AG04450 (cell line): Measurements from ENCODE around the gene PCDHGA8. TPM values are rescaled to one million over a fixed set of nuclear protein-coding genes. Genes with fewer than 3 reads are reported as not detected.
"Not testable (repeated sequence)": the region's sequence is repeated elsewhere in the genome, so short reads cannot be mapped to it uniquely, and the experiment has no call there.

Experiments
- CTCF ChIA-PET: fragments of 300-600, 350-600 bp; formaldehyde crosslinking; extraction: SDS; loops from one replicate; lab custom pipeline; 2022; ENCODE audit warnings: antibody characterized with exemption, inconsistent platforms; lab: Charles Lee
- POLR2A ChIA-PET: fragments of 350-600 bp; formaldehyde crosslinking; extraction: SDS; loops from one replicate; lab custom pipeline; 2021; ENCODE audit warnings: antibody characterized with exemption, inconsistent platforms; lab: Yijun Ruan, JAX
- DNase-seq: peaks from one replicate; pipeline ENCODE4 v3.0.0-alpha.2; 2011; ENCODE audit warnings: low read depth, low spot score
- H3K27ac ChIP-seq: one replicate; pipeline ENCODE4 v1.5.1; 2012; ENCODE audit warnings: low read depth, low read length, control low read depth
- H3K27me3 ChIP-seq: one replicate; pipeline ENCODE4 v1.6.0; 2012; ENCODE audit warnings: low read length; ENCODE audit not compliant: control insufficient read depth, insufficient read depth
- H3K4me3 ChIP-seq: 2 replicates; pipeline ENCODE4 v1.5.1; 2011; ENCODE audit warnings: mild to moderate bottlenecking, low read depth, low read length, control low read depth
- H3K9me3 ChIP-seq: 2 replicates; pipeline ENCODE4 v1.5.1; 2012; ENCODE audit warnings: low read length; ENCODE audit not compliant: control insufficient read depth, insufficient read depth
- CTCF ChIP-seq: IDR thresholded peaks from 2 replicates; pipeline ENCODE4 v1.5.1; 2011; ENCODE audit warnings: low read depth, low read length, control low read depth, inconsistent platforms
- polyA plus RNA-seq: library from polyadenylated mRNA; depleted of rRNA; stranded (reverse); fragments of >200 nt; gene quantifications from 2 replicates; pipeline ENCODE4 v1.2.3, GENCODE V29; 2011

The PCDHGA8 gene
- polyA plus RNA-seq, 1 experiment, result 0.93 TPM

GRCh38 chr5:141403387-141403786 lies 11.0 kb downstream of the PCDHGA8 start:
- Histone ChIP-seq H3K4me3 (peak overlapping the region; percentile 45), H3K9me3 (peaks cover 66% of the 10 kb centered on the region), H3K27me3 (no peaks in the 10 kb centered on the region), H3K27ac (no peak overlapping the region)
- ChIA-PET POLR2A (interaction anchor here (1.1 kb wide), 1 partner anchor 161 kb away, joined by 4 read pairs; no protein-coding TSS in a partner anchor), CTCF (interaction anchor here (0.9 to 2.0 kb wide), 5 partner anchors 14 to 164 kb away, joined by 3 to 18 read pairs (median 10); partner anchors contain the start of gene PCDHGB7)
- TF ChIP-seq CTCF, result no peak
- no peak for DNase-seq

GRCh38 chr5:141407790-141408505 lies 15.5 kb downstream of the PCDHGA8 start, which contains the start of gene PCDHGB6:
Gene PCDHGB6, plus strand, starts transcription at chr5:141408021. Its CDS starts 182 bp downstream, at chr5:141408203.
- H3K27me3 ChIP-seq, POLR2A ChIA-PET, DNase-seq, H3K27ac ChIP-seq: not testable (repeated sequence)
- peak; percentile 51 for TF ChIP-seq CTCF
- CTCF ChIA-PET, result interaction anchor here (0.9 to 4.7 kb wide), 7 partner anchors 9 to 159 kb away, joined by 3 to 54 read pairs (median 4); partner anchors contain the start of genes PCDHGB3 and PCDHGB7
- peaks cover 63% of the 10 kb centered on the region for H3K9me3 ChIP-seq
- peak within 1 kb of the TSS; percentile 35 for H3K4me3 ChIP-seq

- Histone ChIP-seq H3K4me3 (no peak overlapping the region), H3K27me3 (no peaks in the 10 kb centered on the region), H3K9me3 (peaks cover 63% of the 10 kb centered on the region), H3K27ac (no peak overlapping the region)
- no peak for TF ChIP-seq CTCF
- CTCF ChIA-PET, result interaction anchor here (0.7 to 5.0 kb wide), 2 partner anchors 11 to 149 kb away, joined by 5 to 178 read pairs; partner anchors contain the start of gene PCDHGA11
- no peak for DNase-seq
- POLR2A ChIA-PET, result no interaction called here
These were observed 17.3 kb downstream of the PCDHGA8 start for GRCh38 chr5:141409598-141410306.

GRCh38 chr5:141411575-141411974 lies 19.1 kb downstream of the PCDHGA8 start:
- ChIA-PET CTCF (interaction anchor here (0.6 to 5.0 kb wide), 5 partner anchors 22 to 152 kb away, joined by 4 to 178 read pairs (median 9); partner anchors contain the start of genes PCDHGA1 and PCDHGB3), POLR2A (interaction anchor here (0.7 kb wide), 1 partner anchor 698 kb away, joined by 3 read pairs; no protein-coding TSS in a partner anchor)
- Histone ChIP-seq H3K9me3 (peaks cover 58% of the 10 kb centered on the region), H3K4me3 (no peak overlapping the region), H3K27me3 (no peaks in the 10 kb centered on the region), H3K27ac (no peak overlapping the region)
- no peak for DNase-seq
- no peak for TF ChIP-seq CTCF
